Liver (tissue), 9 donors: ENCODE measurements around the gene FAAP100. TPM values are rescaled to one million over a fixed set of nuclear protein-coding genes. Genes with fewer than 3 reads are reported as not detected.

Experiments used
- DNase-seq: peaks from one replicate; pipeline ENCODE4 v3.0.0-alpha.2; 2017; ENCODE audit warnings: low spot score
- H3K27ac ChIP-seq, 2 donors: one replicate each; pipeline ENCODE4 v1.7.0; 2013; ENCODE audit warnings: inconsistent platforms in 2 of 2, low read length in 2 of 2, control low read depth in 1 of 2, low read depth in 1 of 2, mild to moderate bottlenecking in 1 of 2
- H3K27me3 ChIP-seq, 4 donors: one replicate each; pipeline versions ENCODE4 v1.6.1 to v1.7.0; 2013; ENCODE audit warnings: low read length in 3 of 4, inconsistent platforms in 1 of 4, mild to moderate bottlenecking in 1 of 4, moderate library complexity in 1 of 4; ENCODE audit not compliant: control insufficient read depth in 4 of 4, insufficient read depth in 4 of 4
- H3K36me3 ChIP-seq, 4 donors: one replicate each; pipeline versions ENCODE4 v1.6.1 to v1.7.0; 2013; ENCODE audit warnings: low read length in 3 of 4, mild to moderate bottlenecking in 3 of 4, low read depth in 1 of 4, moderate library complexity in 1 of 4; ENCODE audit not compliant: control insufficient read depth in 4 of 4, insufficient read depth in 3 of 4
- H3K4me1 ChIP-seq, 4 donors: one replicate each; pipeline versions ENCODE4 v1.6.1 to v1.7.0; 2013; ENCODE audit warnings: low read length in 3 of 4, mild to moderate bottlenecking in 3 of 4, moderate library complexity in 1 of 4; ENCODE audit not compliant: control insufficient read depth in 4 of 4, insufficient read depth in 4 of 4
- H3K4me3 ChIP-seq, 3 donors: one replicate each; pipeline versions ENCODE4 v1.6.1 to v1.7.0; 2013; ENCODE audit warnings: low read length in 3 of 3, control low read depth in 1 of 3, low read depth in 1 of 3, mild to moderate bottlenecking in 1 of 3
- H3K9ac ChIP-seq, 2 donors: one replicate each; pipeline ENCODE4 v1.7.0; 2013; ENCODE audit warnings: low read length in 2 of 2, mild to moderate bottlenecking in 2 of 2, moderate library complexity in 2 of 2, control low read depth in 1 of 2, low read depth in 1 of 2
- H3K9me3 ChIP-seq, 4 donors: one replicate each; pipeline versions ENCODE4 v1.6.1 to v1.7.0; 2013; ENCODE audit warnings: low read length in 3 of 4; ENCODE audit not compliant: control insufficient read depth in 4 of 4
- CTCF ChIP-seq: fragments of 150-350 bp; IDR thresholded peaks from 2 replicates; pipeline ENCODE4 v1.5.1; 2017; ENCODE audit warnings: improper control_type of control experiment, low read depth, low read length; ENCODE audit not compliant: missing input control
- EGR1 ChIP-seq, 2 donors: IDR thresholded peaks; 2 replicates each; pipeline ENCODE4 v1.6.1; 2016 to 2018; ENCODE audit warnings: antibody characterized with exemption in 2 of 2, low read depth in 2 of 2
- FOXA1 ChIP-seq: IDR thresholded peaks from 2 replicates; pipeline ENCODE4 v1.6.1; 2016; ENCODE audit warnings: antibody characterized with exemption
- FOXA2 ChIP-seq: IDR thresholded peaks from 2 replicates; pipeline ENCODE4 v1.6.1; 2016; ENCODE audit warnings: antibody characterized with exemption
- GABPA ChIP-seq, 2 donors: IDR thresholded peaks in 1 of 2; conservative IDR thresholded peaks in 1 of 2; 2 replicates each; pipeline ENCODE4 v1.6.1; 2016; ENCODE audit warnings: antibody characterized with exemption in 2 of 2, mild to moderate bottlenecking in 1 of 2, moderate library complexity in 1 of 2
- HNF4A ChIP-seq, 2 donors: conservative IDR thresholded peaks; 2 replicates each; pipeline ENCODE4 v1.6.1; 2016; ENCODE audit warnings: antibody characterized with exemption in 2 of 2, mild to moderate bottlenecking in 2 of 2
- HNF4G ChIP-seq: IDR thresholded peaks from 2 replicates; pipeline ENCODE4 v1.6.1; 2016; ENCODE audit warnings: antibody characterized with exemption
- JUND ChIP-seq, 2 donors: IDR thresholded peaks; 2 replicates each; pipeline ENCODE4 v1.6.1; 2016; ENCODE audit warnings: antibody characterized with exemption in 2 of 2
- NR2F2 ChIP-seq: IDR thresholded peaks from 2 replicates; pipeline ENCODE4 v1.6.1; 2016; ENCODE audit warnings: antibody characterized with exemption
- RAD21 ChIP-seq, 2 donors: IDR thresholded peaks; 2 replicates each; pipeline ENCODE4 v1.6.1; 2016; ENCODE audit warnings: antibody characterized with exemption in 2 of 2, mild to moderate bottlenecking in 2 of 2
- REST ChIP-seq: IDR thresholded peaks from 2 replicates; pipeline ENCODE4 v1.6.1; 2016; ENCODE audit warnings: antibody characterized with exemption, mild to moderate bottlenecking
- SP1 ChIP-seq: IDR thresholded peaks from 2 replicates; pipeline ENCODE4 v1.6.1; 2018; ENCODE audit warnings: antibody characterized with exemption, mild to moderate bottlenecking
- TAF1 ChIP-seq: conservative IDR thresholded peaks from 2 replicates; pipeline ENCODE4 v1.6.1; 2016; ENCODE audit warnings: antibody characterized with exemption, mild to moderate bottlenecking
- YY1 ChIP-seq: IDR thresholded peaks from 2 replicates; pipeline ENCODE4 v1.6.1; 2016; ENCODE audit warnings: antibody characterized with exemption, mild to moderate bottlenecking
- WGBS: extraction: QIAGEN DNeasy Blood & Tissue Kit; methylation state at CpG from one replicate; pipeline ENCODE4 v1.1.7; 2013; 5-methylcytosine and 5-hydroxymethylcytosine counted together
- polyA plus RNA-seq, 2 donors: library from polyadenylated mRNA; stranded (reverse) in 1 of 2; unstranded in 1 of 2; fragments of 200-250 nt in 1 of 2; fragments of >200 nt in 1 of 2; fragmentation: Nextera tagmentation in 1 of 2; extraction: Ambion mirVana in 1 of 2; gene quantifications; one replicate each; pipeline versions ENCODE4 v1.2.1 to v1.2.3, GENCODE V29; 2013 to 2015
- total RNA-seq, 2 donors: library from RNA; depleted of rRNA; stranded (reverse); fragments of >200 nt; gene quantifications; one replicate each; pipeline ENCODE4 v1.2.3, GENCODE V29; 2014
- TF ChIP-seq, protein P1 (sequence below): IDR thresholded peaks from 2 replicates; pipeline ENCODE4 v1.6.1; 2016; ENCODE audit warnings: antibody characterized with exemption
- TF ChIP-seq, protein P2 (sequence below): IDR thresholded peaks from 2 replicates; pipeline ENCODE4 v1.6.1; 2016; ENCODE audit warnings: antibody characterized with exemption
- TF ChIP-seq, protein P3 (sequence below): IDR thresholded peaks from 2 replicates; pipeline ENCODE4 v1.6.1; 2016; ENCODE audit warnings: antibody characterized with exemption
- donor health status: healthy.
- donor health status: healthy.
- donor health status: healthy.
- donor health status: healthy.
- donor health status: healthy.

FAAP100 gene
- total and polyA plus RNA-seq, 4 donors, result 8.1 to 14.7 (median 9.7) TPM

- WGBS, result 76% methylated on average over 10 of the region's 10 CpGs
- Histone ChIP-seq H3K9me3 (no peaks in the 10 kb centered on the region), H3K27me3 (no peaks in the 10 kb centered on the region), H3K36me3 (peaks cover 17 to 54% (median 35%) of the 10 kb centered on the region in 4 donors), H3K4me3 (no peak overlapping the region), H3K27ac (no peak overlapping the region), H3K9ac (no peak overlapping the region), H3K4me1 (peaks cover 6 to 29% (median 25%) of the 10 kb centered on the region in 4 donors)
- TF ChIP-seq, protein P1, sequence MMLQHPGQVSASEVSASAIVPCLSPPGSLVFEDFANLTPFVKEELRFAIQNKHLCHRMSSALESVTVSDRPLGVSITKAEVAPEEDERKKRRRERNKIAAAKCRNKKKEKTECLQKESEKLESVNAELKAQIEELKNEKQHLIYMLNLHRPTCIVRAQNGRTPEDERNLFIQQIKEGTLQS, result no peak
- no peak for TF ChIP-seq SP1
- no peak for TF ChIP-seq HNF4G
- TF ChIP-seq HNF4A (conservative IDR thresholded peaks at IDR 0.05), result no peak
- TF ChIP-seq, protein P2, sequence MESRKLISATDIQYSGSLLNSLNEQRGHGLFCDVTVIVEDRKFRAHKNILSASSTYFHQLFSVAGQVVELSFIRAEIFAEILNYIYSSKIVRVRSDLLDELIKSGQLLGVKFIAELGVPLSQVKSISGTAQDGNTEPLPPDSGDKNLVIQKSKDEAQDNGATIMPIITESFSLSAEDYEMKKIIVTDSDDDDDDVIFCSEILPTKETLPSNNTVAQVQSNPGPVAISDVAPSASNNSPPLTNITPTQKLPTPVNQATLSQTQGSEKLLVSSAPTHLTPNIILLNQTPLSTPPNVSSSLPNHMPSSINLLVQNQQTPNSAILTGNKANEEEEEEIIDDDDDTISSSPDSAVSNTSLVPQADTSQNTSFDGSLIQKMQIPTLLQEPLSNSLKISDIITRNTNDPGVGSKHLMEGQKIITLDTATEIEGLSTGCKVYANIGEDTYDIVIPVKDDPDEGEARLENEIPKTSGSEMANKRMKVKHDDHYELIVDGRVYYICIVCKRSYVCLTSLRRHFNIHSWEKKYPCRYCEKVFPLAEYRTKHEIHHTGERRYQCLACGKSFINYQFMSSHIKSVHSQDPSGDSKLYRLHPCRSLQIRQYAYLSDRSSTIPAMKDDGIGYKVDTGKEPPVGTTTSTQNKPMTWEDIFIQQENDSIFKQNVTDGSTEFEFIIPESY, result no peak
- no peak for TF ChIP-seq REST
- no peak for TF ChIP-seq YY1
- TF ChIP-seq RAD21 (IDR thresholded peaks at IDR 0.05), result no peak
- TF ChIP-seq, protein P3, sequence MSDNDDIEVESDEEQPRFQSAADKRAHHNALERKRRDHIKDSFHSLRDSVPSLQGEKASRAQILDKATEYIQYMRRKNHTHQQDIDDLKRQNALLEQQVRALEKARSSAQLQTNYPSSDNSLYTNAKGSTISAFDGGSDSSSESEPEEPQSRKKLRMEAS, result no peak
- no peak for TF ChIP-seq JUND (IDR thresholded peaks at IDR 0.05)
- no peak for TF ChIP-seq NR2F2
- no peak for TF ChIP-seq CTCF
- TF ChIP-seq FOXA2, result no peak
- no peak for TF ChIP-seq EGR1 (IDR thresholded peaks at IDR 0.05; ENCODE audit: low read depth in 2 of 2)
- TF ChIP-seq FOXA1, result no peak
- no peak for TF ChIP-seq GABPA (IDR thresholded peaks at IDR 0.05 in 1 of 2, conservative IDR thresholded peaks at IDR 0.05 in 1 of 2)
- TF ChIP-seq TAF1, result no peak
- no peak for DNase-seq
These were observed 11.9 kb upstream of the FAAP100 start for GRCh38 chr17:81563861-81564586.
